NT2/D1 (cell line): Measurements from ENCODE around the gene RNF113A.

Experiments
- SUZ12 ChIP-seq: IDR thresholded peaks from 2 replicates; pipeline ENCODE4 v1.6.1; 2011; ENCODE audit not compliant: insufficient read length, insufficient read depth; ENCODE audit errors: extremely low read depth
- YY1 ChIP-seq: IDR thresholded peaks from 2 replicates; pipeline ENCODE4 v1.6.1; 2011; ENCODE audit not compliant: insufficient read length, insufficient read depth
- ZNF274 ChIP-seq: IDR thresholded peaks from 2 replicates; pipeline ENCODE4 v1.6.1; 2011; ENCODE audit warnings: mild to moderate bottlenecking, low read depth, low read length

GRCh38 chrX:119880552-119881437, 9.3 kb upstream of the RNF113A start:
- TF ChIP-seq YY1 = no peak
- TF ChIP-seq SUZ12 = no peak
- no peak for TF ChIP-seq ZNF274
